NCI-H774 (cell line): Measurements from ENCODE around the gene ELOB.
A peak's percentile ranks its signal among the peaks of the same experiment; 100 is the strongest.

ENCODE experiments used
- DNase-seq: peaks from one replicate; lab custom pipeline; 2025; lab: John Stamatoyannopoulos, UW

The ELOB gene

GRCh38 chr16:2810651-2811050, 33.6 kb upstream of the ELOB start:
- no peak for DNase-seq

DNA sequence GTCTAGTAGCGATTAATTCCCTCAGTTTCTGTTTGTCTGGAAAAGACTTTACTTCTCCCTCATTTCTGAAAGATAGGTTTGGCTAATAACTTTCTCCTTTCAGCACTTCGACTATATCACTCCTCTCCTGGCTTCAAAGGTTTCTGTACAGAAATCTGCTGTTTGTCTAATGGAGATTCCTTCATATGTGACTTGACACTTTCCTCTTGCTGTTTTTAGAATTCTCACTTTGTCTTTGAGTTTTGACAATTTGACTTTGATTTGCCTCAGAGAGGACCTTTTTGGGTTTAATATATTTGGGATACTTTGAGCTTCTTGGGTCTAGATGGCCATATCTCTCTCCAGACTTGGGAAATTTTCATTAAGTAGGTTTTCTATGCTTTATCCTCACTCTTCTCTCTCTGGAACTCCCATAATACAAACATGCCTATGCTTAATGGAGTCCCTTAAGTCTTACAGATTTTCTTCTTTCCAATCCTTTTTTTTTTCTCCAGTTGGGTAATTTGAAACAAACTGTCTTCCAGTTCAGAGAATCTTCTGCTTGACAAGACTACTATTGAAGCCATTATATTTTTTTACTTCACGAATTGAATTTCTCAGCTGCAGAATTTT, 32.2 kb upstream of the ELOB start:
- no peak for DNase-seq

DNA sequence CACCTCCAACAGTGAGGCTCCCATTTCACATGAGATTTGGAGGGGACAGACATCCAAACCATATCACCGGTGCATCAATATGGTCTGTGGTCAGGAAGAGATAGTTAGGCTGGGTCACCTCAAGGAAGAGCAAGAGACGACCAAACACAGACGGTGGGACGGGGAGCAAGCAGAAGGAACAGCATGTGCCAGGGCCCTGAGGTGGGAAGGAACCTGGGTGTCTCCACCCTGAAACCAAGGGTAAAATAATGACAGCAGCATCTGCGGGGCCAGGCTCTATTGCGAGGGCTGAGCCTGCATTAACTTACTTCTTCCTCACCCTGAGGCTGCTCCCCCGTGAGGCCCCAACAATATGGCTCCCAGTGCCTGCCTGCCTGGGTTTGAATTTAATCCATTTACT, 31.1 kb upstream of the ELOB start:
- no peak for DNase-seq

DNA sequence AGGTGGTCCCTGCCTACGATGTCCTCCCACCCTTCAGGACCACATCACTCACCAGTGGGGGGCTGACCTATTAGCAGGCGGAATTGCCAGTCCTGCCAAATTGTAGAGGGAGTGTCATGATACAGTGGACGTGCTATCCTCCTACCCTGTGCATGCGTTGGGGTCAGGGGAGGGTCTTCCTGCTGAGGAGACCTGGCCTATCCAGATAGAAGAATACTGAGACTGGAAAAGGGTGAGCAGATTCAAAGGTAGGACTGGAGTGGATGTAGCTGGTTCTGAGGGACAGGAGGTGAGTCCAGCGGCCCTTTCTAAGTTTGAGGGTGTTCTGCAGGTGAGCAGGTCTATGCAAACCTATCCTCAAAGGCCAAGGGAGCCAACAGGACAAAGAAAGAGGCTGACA, 29.2 kb upstream of the ELOB start:
- DNase-seq, result no peak

DNA sequence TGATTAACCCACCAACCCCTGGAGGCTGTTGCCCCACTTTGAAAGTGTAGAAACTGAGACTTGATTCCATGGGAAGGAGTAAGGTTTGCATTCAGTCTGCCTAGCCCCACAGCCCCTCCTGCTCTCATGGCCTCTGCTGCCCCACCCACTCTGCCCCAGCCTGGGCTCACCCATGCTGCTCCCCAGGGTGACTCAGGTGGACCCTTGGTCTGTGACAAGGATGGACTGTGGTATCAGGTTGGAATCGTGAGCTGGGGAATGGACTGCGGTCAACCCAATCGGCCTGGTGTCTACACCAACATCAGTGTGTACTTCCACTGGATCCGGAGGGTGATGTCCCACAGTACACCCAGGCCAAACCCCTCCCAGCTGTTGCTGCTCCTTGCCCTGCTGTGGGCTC, 27.6 kb upstream of the ELOB start:
- DNase-seq, result no peak

DNA sequence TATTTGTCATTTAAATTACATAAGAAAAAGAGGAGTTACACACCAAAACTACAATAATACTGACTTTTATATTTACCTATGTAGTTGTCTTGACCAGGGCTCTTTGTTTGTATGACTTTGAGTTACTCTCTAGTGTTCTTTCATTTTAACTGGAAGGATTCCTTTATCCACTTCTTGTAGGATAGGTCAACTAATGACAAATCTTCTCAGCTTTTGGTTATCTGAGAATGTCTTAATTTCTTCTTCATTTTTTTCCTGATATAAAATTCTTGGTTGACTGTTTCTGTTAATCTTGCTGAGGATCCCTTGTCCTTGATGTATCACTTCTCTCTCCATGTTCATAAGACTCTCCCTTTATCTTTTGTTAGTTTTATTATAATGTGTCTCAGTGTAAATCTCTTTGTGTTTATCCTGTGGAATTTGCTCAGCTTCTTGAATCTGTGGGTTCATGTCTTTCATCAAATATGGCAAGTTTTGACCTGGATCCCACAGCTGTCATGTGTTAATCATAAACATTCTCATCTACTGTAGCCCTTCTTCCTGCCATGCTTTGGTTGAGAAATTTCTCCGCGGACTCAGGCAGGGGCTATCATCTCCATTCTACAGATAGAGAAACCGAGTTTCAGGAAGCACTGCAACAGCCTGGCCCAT, 26.6 kb upstream of the ELOB start:
- DNase-seq, result no peak

DNA sequence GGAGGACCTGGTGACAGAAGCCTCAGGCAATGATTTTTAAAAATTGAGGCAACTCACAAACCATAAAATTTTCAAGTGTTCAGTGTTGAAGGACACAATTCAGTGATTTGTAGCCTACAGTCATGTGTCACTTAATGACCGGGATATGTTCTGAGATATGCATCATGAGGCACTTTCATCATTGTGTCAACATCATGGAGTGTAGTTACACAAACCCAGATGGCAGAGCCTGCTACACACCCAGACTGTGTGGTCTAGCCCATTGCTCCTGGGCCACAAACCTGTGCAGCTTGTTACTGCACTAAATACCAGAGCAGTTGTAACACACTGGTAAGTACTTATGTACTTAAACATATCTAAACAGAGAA, 22.8 kb upstream of the ELOB start:
- DNase-seq, result peak; percentile 39

DNA sequence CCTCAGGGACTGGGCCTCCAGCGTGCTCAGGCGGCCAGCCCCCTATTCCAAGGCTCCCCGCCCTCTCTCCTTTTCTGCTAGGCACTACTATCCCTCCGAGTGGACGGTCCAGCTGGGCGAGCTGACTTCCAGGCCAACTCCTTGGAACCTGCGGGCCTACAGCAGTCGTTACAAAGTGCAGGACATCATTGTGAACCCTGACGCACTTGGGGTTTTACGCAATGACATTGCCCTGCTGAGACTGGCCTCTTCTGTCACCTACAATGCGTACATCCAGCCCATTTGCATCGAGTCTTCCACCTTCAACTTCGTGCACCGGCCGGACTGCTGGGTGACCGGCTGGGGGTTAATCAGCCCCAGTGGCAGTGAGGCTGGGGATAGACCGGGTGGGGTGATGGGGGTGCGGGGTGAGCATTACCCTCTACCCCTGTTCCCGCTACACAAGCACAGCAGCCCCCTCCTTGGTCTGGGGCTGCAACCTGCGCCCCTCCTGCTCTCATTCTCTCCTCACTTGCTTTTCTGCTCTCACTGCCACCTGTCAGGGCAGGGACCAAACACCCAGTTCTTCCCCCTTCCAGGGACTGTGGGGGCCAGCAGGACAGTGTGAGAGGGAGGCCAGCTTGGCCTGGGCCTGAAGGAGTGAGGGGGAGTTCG, 22.3 kb upstream of the ELOB start:
- DNase-seq, result no peak

- no peak for DNase-seq
Observed at GRCh38 chr16:2798723-2799204, 21.7 kb upstream of the ELOB start.

DNA sequence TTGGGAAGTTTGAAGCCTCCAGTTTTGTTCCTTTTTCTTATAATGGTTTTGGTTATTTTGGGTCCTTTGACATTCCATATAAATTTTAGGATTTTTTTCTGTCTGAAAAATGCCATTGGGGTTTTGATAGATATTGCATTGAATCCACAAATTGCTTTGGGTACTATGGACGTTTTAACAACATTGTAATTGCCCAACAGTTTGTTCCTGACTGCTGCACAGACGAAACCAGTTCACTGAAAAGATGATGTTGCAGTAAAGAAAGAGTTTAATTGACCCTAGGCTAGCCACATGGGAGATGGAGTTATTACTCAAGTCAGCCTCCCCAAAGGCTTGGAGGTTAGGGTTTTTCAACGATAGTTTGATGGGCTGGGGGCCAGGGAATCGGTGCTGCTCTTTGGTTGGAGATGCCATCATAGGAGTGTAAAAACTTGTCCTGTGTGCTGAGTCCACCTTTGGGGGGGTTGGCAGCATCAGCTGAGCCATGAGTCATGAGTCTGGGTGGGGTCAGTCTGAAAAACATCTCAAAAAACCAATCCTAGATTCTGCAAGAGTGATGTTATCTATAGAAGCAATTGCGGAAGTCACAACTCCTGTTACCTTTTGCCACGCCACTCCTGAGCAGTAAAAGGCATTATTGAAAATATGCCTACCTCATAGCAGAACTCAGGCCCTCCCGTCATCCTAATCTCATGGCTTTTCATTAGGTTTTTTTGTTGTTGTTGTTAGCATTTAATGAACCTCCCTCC, 18.5 kb upstream of the ELOB start:
- no peak for DNase-seq

DNA sequence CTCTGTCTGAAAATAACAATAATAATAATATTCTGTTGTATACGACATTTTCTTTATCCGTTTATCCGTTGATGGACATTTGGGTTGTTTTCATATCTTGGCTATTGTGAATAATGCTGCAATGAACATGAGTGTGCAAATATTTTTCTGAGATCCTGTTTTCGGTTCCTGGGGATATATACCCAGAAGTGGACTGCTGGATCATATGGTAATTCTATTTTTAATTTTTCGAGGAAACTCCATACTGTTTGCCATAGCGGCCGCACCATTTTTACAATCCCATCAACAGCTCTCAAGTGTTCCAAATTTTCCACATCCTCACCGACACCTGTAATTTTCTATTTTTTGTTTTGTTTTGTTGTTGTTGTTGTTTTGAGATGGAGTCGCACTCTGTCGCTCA, 15.9 kb upstream of the ELOB start:
- DNase-seq, result no peak

DNA sequence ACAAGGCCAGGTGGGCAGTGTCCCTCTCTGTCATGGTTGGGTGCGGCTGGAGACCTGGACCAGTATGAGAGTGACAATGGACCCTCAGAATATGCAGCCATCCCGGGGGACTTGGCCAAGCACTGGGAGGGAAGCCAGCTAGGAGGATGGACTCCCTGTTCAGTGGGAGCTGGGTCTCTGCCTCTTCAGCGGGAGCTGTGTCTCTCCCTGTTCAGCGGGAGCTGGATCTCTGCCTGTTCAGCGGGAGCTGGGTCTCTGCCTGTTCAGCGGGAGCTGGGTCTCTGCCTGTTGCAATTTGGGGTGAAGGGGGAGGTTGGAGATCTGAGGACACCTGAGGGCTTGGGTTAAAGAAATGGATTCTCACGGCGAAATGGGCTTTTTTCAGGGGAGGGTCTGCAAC, 14.1 kb upstream of the ELOB start:
- DNase-seq, result no peak

- DNase-seq, result no peak
Observed at GRCh38 chr16:2790631-2791030, 13.6 kb upstream of the ELOB start.

GRCh38 chr16:2787961-2788360, 10.9 kb upstream of the ELOB start:
- DNase-seq, result no peak

DNA sequence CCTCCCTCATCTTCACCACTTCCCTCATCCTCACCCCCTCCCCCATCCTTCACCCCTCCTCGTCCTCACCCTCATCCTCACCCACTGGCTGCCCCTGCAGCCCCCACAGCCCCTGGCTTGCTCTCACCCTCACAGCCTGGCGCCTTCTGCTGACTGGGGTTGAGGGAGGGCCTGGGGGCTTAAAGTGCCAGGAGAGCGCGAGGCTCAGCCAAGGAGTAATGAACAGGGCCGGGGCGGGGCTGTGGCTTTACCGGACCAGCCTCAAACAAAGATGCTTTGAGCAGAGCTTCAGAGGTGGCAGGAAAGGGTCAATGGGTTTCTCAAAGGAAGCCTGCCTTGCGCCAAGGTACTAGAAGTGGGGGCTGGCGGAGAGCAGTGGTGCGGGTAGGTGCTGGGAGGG, 10.3 kb upstream of the ELOB start, which contains the start of gene PRSS33:
Gene PRSS33 (minus strand): TSS at position 155 of the 400 bp plus-strand sequence. CDS start 1,013 bp downstream, outside the sequence.
- DNase-seq, result no peak

DNA sequence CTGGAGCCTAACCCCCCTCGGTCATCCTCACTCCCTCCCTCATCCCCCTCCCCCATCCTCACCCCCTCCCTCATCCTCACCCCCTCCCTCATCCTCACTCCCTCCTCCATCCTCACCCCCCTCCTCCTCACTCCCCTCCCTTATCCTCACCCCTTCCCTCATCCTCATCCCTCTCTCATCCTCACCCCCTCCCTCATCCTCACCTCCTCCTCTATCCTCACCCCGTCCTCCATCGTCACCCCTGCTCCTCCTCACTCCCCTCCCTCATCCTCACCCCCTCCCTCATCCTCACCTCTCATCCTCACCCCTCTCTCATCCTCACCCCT, 9.7 kb upstream of the ELOB start:
- no peak for DNase-seq

DNA sequence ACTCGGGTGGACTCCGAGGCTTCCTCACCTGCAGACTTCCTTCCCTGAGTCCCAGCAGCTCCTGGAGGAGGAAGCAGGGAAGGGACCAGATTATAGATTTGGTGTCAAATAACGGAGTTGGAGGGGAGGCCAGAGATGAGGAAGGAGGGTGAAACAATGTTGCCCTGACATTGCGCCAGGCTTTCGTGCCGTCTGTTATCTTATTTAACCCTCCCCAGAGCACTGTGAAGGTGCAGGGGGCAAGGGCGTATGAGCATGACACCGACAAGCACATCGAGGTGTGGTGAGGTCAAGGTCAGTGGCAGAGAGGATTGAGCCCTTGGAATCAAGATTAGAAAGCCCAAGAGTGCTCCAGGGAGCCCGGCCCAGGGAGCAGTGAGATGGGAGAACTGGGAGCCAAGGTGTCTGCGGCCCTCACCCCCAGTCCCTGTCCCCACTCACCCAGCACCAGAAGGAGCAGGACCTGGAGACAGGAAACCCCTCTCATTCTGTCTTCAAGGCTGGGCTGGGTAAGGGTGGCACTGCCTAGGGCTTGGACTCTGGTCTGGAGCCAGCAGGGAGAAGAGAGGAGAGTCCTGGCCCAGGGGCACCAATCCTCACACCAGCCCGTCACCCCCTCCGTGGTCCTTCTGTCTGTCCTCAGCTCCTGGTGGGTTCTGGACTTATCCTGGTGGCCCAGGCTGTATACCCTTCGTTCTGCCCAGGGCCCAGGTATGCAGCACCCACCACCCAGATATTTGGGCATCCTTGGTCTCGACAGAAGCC, 9.2 kb upstream of the ELOB start:
- DNase-seq, result no peak

GRCh38 chr16:2785101-2785991, 8.3 kb upstream of the ELOB start:
- DNase-seq, result no peak

DNA sequence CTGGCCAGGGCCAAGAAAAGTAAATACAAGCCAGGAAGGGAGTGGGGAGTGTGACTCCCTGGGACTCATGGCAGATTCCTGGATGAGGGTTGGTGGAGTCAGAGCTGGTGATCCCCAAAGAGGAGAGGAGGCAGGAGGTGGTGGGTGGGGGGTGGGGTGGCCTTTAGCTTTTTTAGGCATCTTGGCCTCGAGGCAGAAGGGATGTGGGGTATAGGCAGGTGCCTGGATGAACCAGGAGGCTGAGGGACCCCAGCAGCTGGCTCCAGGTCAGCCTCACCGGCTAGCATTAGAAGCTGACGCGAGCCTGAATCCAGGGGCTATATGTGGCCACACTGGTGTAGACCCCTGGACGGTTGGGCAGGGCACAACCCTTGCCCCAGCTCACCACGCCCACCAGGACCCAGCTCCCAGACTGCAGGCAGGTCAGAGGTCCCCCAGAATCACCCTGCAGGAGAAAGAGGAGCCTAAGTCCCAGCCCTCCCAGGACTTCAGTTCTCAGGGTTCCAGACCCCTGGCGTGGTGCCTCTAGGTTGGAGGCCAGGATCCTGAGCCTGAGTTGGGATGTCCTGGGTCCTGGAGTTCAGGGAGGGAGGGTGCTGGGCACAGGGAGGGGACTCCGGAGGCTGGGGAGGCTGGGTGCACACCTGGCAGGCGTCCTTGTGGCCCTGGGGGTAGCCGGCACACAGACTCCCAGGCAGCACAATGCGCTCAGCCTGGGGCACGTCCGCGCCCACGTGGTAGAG, 7.4 kb upstream of the ELOB start:
- no peak for DNase-seq

GRCh38 chr16:2783581-2784357, 6.7 kb upstream of the ELOB start:
- DNase-seq, result no peak
